ENCODE data around the gene RGSL1. TPM values are rescaled to one million over a fixed set of nuclear protein-coding genes. Genes with fewer than 3 reads are reported as not detected.

RGSL1 gene
- total and polyA plus RNA-seq, 10 donors, result not detected

- DNase-seq, result no peak
- intact Hi-C loops (cut with DNase I; ENCODE audit: low total_unique reads), result no loop called here
- WGBS, 5 donors, result 45 to 56% (median 51%) methylated on average over 4 of the region's 4 CpGs
Observed at GRCh38 chr1:182587666-182588499, 137.9 kb downstream of the RGSL1 start.

GRCh38 chr1:182588500-182589396 is 138.8 kb downstream of the RGSL1 start, which contains the start of gene RNASEL:
Gene RNASEL (minus strand): TSS chr1:182589256. CDS start chr1:182586806, 2,450 bp downstream.
- intact Hi-C loops (cut with DNase I; ENCODE audit: low total_unique reads), result no loop called here
- 2 to 5% (median 4%) methylated on average over 20 of the region's 20 CpGs for WGBS, 5 donors
- Histone ChIP-seq H3K27me3 (replicated peaks in 1 of 7) (no peaks in the 10 kb centered on the region), H3K9me3 (no peaks in the 10 kb centered on the region), H3K27ac (peak within 1 kb of the TSS; percentile 92 to 99 (median 96)), H3K4me1 (peaks cover 16 to 56% (median 45%) of the 10 kb centered on the region in 6 donors), H3K4me3 (peak within 1 kb of the TSS; percentile 55 to 87 (median 61)), H3K36me3 (peaks cover 0 to 22% (median 0%) of the 10 kb centered on the region in 6 donors)
- peak; percentile 93 for DNase-seq
- TF ChIP-seq CTCF (IDR thresholded peaks at IDR 0.05 in 8 of 11, conservative IDR thresholded peaks at IDR 0.05 in 3 of 11), result no peak
- peak; percentile 47 to 87 (median 83) for TF ChIP-seq POLR2AphosphoS5 (IDR thresholded peaks at IDR 0.05)
- peak in 2 of 3 donors; percentile 9 to 13 for TF ChIP-seq POLR2A (IDR thresholded peaks at IDR 0.05)

More at GRCh38 chr1:182587666-182588499, 137.9 kb downstream of the RGSL1 start:
- Histone ChIP-seq H3K9me3 (no peaks in the 10 kb centered on the region), H3K36me3 (peaks cover 0 to 30% (median 5%) of the 10 kb centered on the region in 6 donors), H3K27me3 (replicated peaks in 1 of 7) (no peaks in the 10 kb centered on the region), H3K4me1 (peaks cover 16 to 65% (median 49%) of the 10 kb centered on the region in 6 donors), H3K27ac (peak overlapping the region; percentile 92 to 99 (median 96)), H3K4me3 (peak overlapping the region; percentile 55 to 87 (median 61))
- TF ChIP-seq CTCF (IDR thresholded peaks at IDR 0.05 in 8 of 11, conservative IDR thresholded peaks at IDR 0.05 in 3 of 11), result no peak
- no peak for TF ChIP-seq POLR2AphosphoS5 (IDR thresholded peaks at IDR 0.05)
- TF ChIP-seq POLR2A (IDR thresholded peaks at IDR 0.05), result no peak

- Histone ChIP-seq H3K27ac (peak overlapping the region; percentile 92 to 99 (median 96)), H3K36me3 (peaks cover 0 to 16% (median 0%) of the 10 kb centered on the region in 6 donors), H3K4me1 (peaks cover 9 to 52% (median 38%) of the 10 kb centered on the region in 6 donors), H3K27me3 (replicated peaks in 1 of 7) (no peaks in the 10 kb centered on the region), H3K9me3 (no peaks in the 10 kb centered on the region), H3K4me3 (peak overlapping the region in 7 of 8 donors; percentile 55 to 87 (median 64))
- WGBS, 5 donors, result 88 to 97% (median 91%) methylated on average over 3 of the region's 3 CpGs
- TF ChIP-seq POLR2AphosphoS5 (IDR thresholded peaks at IDR 0.05) (no peak), POLR2A (IDR thresholded peaks at IDR 0.05) (no peak), CTCF (IDR thresholded peaks at IDR 0.05 in 8 of 11, conservative IDR thresholded peaks at IDR 0.05 in 3 of 11) (no peak)
- intact Hi-C loops (cut with DNase I; ENCODE audit: low total_unique reads), result no loop called here
- DNase-seq, result no peak
Observed at GRCh38 chr1:182589520-182589919, 139.6 kb downstream of the RGSL1 start.

Data from spleen (tissue), 11 donors.